Measurements from ENCODE around the gene SOCS7. TPM values are rescaled to one million over a fixed set of nuclear protein-coding genes. Genes with fewer than 3 reads are reported as not detected.

The SOCS7 gene
- total and polyA plus RNA-seq, 10 donors: 1.2 to 20.2 (median 10.5) TPM

DNA sequence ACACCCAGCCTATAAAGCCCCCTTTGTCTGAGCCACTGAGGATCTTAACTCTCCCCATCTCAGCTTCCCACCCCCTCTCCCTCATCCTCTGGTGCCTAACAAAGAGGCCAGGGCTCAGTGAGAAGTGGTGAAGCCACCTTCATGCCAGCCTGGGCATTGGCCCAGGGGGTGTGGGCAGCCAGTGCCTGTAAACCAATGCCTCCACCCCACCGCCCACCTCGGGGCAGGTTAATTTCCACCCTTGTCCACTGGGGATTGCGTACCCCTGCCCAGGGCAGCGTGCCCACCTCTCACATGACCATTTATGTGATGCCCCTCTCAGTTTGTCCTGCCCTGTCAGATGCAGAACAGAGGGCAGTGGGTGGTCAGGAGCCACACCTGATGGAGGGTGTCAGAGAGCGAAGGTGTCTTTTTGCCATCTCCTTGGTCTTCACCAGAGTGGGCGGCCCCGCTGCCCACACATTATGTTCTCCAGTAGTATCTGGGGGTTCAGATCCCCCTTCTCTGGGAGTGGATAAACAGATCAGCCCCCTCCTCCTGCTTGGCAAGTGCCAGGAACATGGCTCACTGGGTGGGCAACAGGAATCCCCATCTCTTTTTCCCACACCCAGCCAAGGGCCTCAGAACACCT is 66.5 kb downstream of the SOCS7 start:
- 87 to 95% (median 89%) methylated on average over 6 to 7 of the region's 7 CpGs for WGBS, 5 donors
- no peak for TF ChIP-seq POLR2AphosphoS5 (IDR thresholded peaks at IDR 0.05)
- TF ChIP-seq, protein P1, sequence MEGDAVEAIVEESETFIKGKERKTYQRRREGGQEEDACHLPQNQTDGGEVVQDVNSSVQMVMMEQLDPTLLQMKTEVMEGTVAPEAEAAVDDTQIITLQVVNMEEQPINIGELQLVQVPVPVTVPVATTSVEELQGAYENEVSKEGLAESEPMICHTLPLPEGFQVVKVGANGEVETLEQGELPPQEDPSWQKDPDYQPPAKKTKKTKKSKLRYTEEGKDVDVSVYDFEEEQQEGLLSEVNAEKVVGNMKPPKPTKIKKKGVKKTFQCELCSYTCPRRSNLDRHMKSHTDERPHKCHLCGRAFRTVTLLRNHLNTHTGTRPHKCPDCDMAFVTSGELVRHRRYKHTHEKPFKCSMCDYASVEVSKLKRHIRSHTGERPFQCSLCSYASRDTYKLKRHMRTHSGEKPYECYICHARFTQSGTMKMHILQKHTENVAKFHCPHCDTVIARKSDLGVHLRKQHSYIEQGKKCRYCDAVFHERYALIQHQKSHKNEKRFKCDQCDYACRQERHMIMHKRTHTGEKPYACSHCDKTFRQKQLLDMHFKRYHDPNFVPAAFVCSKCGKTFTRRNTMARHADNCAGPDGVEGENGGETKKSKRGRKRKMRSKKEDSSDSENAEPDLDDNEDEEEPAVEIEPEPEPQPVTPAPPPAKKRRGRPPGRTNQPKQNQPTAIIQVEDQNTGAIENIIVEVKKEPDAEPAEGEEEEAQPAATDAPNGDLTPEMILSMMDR (IDR thresholded peaks at IDR 0.05 in 8 of 11, conservative IDR thresholded peaks at IDR 0.05 in 3 of 11): no peak
- TF ChIP-seq POLR2A (IDR thresholded peaks at IDR 0.05): no peak
- peaks cover 11 to 71% (median 42%) of the 10 kb centered on the region in 6 donors for H3K4me1 ChIP-seq
- no peaks in the 10 kb centered on the region for H3K36me3 ChIP-seq
- intact Hi-C loops (cut with DNase I; ENCODE audit: low total_unique reads): no loop called here
- DNase-seq: no peak
- H3K9me3 ChIP-seq: no peaks in the 10 kb centered on the region
- H3K27me3 ChIP-seq (replicated peaks in 1 of 7): peaks cover 0 to 83% (median 21%) of the 10 kb centered on the region in 7 donors
- H3K27ac ChIP-seq: no peak overlapping the region
- no peak overlapping the region for H3K4me3 ChIP-seq

GRCh38 chr17:38418693-38419507 is 67.3 kb downstream of the SOCS7 start:
- WGBS, 5 donors: 5 to 12% (median 8%) methylated on average over 39 to 70 of the region's 78 CpGs
- Histone ChIP-seq H3K9me3 (no peaks in the 10 kb centered on the region), H3K4me3 (peak overlapping the region in 4 of 8 donors; percentile 7 to 56 (median 14)), H3K27me3 (replicated peaks in 1 of 7) (peaks cover 0 to 91% (median 21%) of the 10 kb centered on the region in 7 donors), H3K27ac (no peak overlapping the region), H3K36me3 (no peaks in the 10 kb centered on the region), H3K4me1 (peaks cover 11 to 76% (median 44%) of the 10 kb centered on the region in 6 donors)
- TF ChIP-seq, protein P1 (IDR thresholded peaks at IDR 0.05 in 8 of 11, conservative IDR thresholded peaks at IDR 0.05 in 3 of 11): no peak
- TF ChIP-seq POLR2AphosphoS5 (IDR thresholded peaks at IDR 0.05): no peak
- TF ChIP-seq POLR2A (IDR thresholded peaks at IDR 0.05): no peak
- DNase-seq: no peak
- intact Hi-C loops (cut with DNase I; ENCODE audit: low total_unique reads): no loop called here

GRCh38 chr17:38419508-38419981 is 67.9 kb downstream of the SOCS7 start:
- TF ChIP-seq POLR2A (IDR thresholded peaks at IDR 0.05) (no peak), POLR2AphosphoS5 (IDR thresholded peaks at IDR 0.05) (no peak)
- TF ChIP-seq, protein P1 (IDR thresholded peaks at IDR 0.05 in 8 of 11, conservative IDR thresholded peaks at IDR 0.05 in 3 of 11): no peak
- no peaks in the 10 kb centered on the region for H3K9me3 ChIP-seq
- WGBS, 5 donors: 15 to 32% (median 24%) methylated on average over 5 to 10 of the region's 10 CpGs
- peaks cover 11 to 81% (median 47%) of the 10 kb centered on the region in 6 donors for H3K4me1 ChIP-seq
- H3K4me3 ChIP-seq: peak overlapping the region in 2 of 8 donors; percentile 10 to 56
- no peaks in the 10 kb centered on the region for H3K36me3 ChIP-seq
- no peak overlapping the region for H3K27ac ChIP-seq
- DNase-seq: no peak
- intact Hi-C loops (cut with DNase I; ENCODE audit: low total_unique reads): no loop called here
- H3K27me3 ChIP-seq (replicated peaks in 1 of 7): peaks cover 0 to 97% (median 21%) of the 10 kb centered on the region in 7 donors

DNA sequence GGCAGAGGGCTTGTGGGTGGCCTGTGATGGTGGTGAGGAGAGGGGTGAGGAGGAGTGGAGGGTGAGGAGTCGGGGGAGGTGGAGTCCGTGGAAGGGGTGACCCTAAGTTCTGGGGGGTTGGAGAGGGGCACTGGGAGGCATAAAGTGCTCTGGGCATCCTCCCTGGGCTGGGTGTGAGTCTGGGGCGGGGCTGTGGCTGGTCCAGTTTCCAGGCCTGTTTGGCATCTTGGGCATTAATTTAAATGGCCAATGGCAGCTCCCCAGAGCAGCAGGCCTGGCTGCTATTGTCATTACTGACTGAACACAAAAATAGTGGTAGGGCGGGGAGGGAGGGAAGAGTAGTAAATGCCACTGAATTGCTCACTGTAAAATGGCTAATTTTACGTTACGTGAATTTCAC is 68.9 kb downstream of the SOCS7 start:
- WGBS, 5 donors: 72 to 83% (median 79%) methylated on average over 6 of the region's 6 CpGs
- TF ChIP-seq POLR2A (IDR thresholded peaks at IDR 0.05) (no peak), POLR2AphosphoS5 (IDR thresholded peaks at IDR 0.05) (no peak)
- TF ChIP-seq, protein P1 (IDR thresholded peaks at IDR 0.05 in 8 of 11, conservative IDR thresholded peaks at IDR 0.05 in 3 of 11): no peak

More for the DNA sequence above, 68.9 kb downstream of the SOCS7 start:
- no peaks in the 10 kb centered on the region for H3K9me3 ChIP-seq
- DNase-seq: no peak
- intact Hi-C loops (cut with DNase I; ENCODE audit: low total_unique reads): loop anchor here (10.0 kb wide), 1 partner anchor 64 kb away; no protein-coding TSS in a partner anchor
- peaks cover 6 to 81% (median 47%) of the 10 kb centered on the region in 6 donors for H3K4me1 ChIP-seq
- H3K27ac ChIP-seq: peak overlapping the region in 3 of 8 donors; percentile 39 to 52 (median 46)
- H3K27me3 ChIP-seq (replicated peaks in 1 of 7): peaks cover 0 to 99% (median 21%) of the 10 kb centered on the region in 7 donors
- H3K4me3 ChIP-seq: no peak overlapping the region
- no peaks in the 10 kb centered on the region for H3K36me3 ChIP-seq

Data from spleen (tissue), 11 donors.